Activated T-cell treated with anti-CD3 and anti-CD28 coated beads for 4 hours (primary cell): ENCODE data around the gene UNC5C.

ENCODE experiments used
- DNase-seq: peaks from one replicate; pipeline ENCODE4 v3.0.0-alpha.2; 2020

Gene UNC5C

GRCh38 chr4:95317085-95317793, 231.5 kb downstream of the UNC5C start:
- DNase-seq: no peak

- no peak for DNase-seq
Measured at GRCh38 chr4:95314573-95314972, 234.2 kb downstream of the UNC5C start.

GRCh38 chr4:95304898-95305297, 243.9 kb downstream of the UNC5C start:
- DNase-seq: no peak

- no peak for DNase-seq
Measured at GRCh38 chr4:95300304-95300703, 248.5 kb downstream of the UNC5C start.

DNA sequence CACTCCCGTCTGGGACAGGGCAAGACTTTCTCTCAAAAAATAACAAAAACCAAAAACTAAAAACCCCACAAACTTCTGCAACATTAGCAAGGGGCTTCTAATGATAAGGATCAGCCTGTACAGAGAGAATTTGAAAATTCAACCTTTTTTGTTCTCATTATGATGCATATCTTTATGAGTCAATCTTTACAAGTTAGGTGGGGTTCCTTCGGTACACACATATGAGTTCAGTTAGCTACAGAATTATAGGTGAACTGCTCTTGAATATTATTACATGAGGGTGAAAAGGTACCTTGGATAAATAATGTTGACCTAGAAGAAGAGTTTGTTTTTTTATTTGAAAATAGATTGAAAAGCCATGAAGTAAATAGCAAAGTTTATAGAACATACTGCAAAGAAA, 252.7 kb downstream of the UNC5C start:
- no peak for DNase-seq

- DNase-seq: no peak
Measured at GRCh38 chr4:95295157-95295556, 253.6 kb downstream of the UNC5C start.

- no peak for DNase-seq
Measured at GRCh38 chr4:95294321-95294720, 254.5 kb downstream of the UNC5C start.

- DNase-seq: no peak
Measured at GRCh38 chr4:95293014-95293413, 255.8 kb downstream of the UNC5C start.

GRCh38 chr4:95290702-95291101, 258.1 kb downstream of the UNC5C start:
- no peak for DNase-seq

DNA sequence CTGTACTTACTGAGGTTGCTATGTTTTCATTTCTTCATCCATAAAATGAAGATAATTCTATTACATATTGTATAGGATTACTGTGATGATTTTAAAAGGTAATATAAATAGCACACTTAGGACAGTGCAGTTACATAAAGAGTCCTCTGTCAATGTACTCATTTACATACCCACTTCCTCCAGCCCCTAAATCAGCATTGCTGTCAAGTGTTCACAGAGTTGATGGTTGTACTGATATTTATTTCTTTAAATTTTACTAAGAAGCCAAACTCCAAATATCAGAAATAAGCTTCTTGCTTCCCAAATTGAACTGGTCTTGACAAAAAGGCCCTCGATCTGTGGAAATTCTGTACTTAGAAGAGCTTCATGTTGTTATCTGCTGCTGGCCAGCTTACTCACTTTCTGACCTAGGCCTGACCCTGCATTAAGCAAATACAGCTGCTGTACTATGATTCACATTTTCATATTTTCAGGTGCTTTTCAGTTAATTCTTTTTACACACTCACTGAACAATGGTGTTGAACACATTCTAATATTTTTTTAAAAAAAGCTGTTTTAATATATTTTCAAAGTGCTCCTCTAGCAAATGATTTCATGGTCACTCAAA, 259.6 kb downstream of the UNC5C start:
- DNase-seq: no peak

GRCh38 chr4:95288552-95288951, 260.2 kb downstream of the UNC5C start:
- no peak for DNase-seq

- DNase-seq: no peak
Measured at GRCh38 chr4:95285797-95286196, 263.0 kb downstream of the UNC5C start.

DNA sequence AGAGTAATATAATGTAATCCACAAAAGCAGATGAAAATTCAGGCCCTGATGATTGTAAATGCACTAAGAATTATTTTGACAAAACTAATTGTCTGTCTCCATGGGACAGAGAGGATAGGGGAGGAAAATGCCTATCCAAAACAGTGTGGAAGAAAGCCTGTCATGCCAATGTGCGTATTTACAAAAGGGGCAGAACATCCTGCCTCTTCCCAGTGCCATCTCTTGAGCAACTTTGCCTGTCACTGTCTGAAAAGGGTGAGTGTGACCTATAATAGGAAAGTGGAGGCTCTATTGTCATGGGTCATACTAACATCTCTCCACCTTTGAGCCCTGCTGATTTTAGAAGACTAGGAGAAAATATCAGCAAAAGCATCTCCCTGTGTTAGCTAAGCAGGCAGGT, 264.1 kb downstream of the UNC5C start:
- no peak for DNase-seq

DNA sequence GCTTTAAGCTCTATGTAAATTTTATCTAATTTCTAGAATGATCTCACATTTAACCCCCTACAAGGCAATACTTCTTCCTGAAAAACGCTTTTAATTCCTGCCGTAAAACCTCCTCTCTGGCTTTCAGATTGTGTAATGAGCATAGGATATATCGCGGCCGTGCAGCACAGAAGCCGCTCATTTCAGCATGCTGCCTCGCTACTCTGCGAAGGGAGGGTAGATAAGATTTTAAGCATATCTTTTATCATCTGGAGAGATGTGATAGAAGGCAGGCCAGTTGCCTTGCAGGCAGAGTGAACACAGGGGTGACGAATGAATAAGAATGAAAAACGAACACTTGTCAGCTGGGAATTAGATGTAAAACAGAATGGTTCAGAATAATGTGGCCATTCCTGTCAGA, 265.5 kb downstream of the UNC5C start:
- DNase-seq: no peak

DNA sequence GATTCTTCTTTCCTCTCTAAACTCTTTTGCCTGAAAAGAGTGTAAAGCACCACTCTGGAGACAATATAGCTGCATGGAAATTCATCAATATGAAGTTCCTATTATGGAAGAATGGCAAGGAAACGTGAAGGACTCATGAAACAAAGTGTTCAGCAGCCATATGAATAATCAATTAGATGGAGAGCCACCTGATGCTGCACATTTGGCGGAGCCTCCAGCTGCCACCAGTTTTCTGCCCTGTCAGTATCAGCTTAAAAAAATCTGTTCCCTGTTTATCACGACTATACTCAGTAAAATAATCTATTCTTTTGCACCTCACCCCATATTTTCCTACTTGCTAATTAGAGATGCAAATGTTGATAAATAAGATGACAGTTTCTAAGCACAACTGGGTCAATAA, 276.0 kb downstream of the UNC5C start:
- no peak for DNase-seq

DNA sequence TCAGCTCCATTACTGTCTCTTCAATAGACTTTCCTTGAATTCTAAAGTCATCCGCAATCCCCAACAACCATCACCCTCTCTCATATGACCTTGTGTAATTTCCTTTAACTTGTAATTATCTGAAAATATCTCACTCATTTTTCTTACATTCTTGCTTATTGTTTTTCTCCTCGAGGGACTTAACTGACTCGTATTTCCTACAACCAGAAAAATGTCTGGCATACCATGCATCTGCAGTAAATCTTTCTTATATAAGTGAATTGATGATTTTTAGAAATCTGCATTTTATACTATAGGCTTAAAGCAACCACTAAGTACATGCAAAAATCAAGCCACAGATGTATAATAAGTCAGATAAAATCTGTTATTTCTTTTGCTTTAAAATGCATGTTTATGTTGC, 276.7 kb downstream of the UNC5C start:
- no peak for DNase-seq

DNA sequence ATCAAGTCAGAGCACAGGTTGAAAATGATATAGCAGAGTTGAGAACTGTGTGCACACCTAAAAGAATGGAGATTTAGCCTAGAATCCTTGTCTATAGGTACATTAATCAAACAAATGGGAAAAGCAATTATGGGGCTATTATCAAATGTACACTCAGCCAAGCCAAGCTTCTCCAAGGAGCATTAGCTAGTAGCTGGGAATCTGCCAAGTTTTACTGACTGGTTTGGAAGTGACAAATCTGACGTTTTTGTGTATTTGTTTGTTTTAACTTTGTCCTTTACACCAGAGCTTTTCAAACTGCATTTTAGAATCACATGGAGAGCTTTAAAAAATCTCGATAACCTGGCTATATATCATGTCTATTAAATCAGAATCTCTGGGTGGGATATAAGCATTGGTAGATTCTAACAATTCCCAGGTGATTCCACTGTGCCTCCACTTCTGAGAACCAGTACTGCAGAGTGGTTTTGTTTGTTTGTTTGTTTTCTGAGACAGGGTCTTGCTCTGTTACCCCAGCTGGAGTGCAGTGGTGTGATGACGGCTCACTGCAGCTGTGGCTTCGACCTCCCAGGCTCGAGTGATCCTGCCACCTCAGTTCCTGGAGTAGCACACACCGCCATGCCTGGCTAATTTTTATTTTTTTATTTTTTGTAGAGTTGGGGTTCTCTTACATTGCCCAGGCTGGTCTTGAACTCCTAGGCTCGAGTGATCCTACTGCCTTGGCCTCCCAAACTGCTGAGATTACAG, 279.8 kb downstream of the UNC5C start:
- no peak for DNase-seq

GRCh38 chr4:95267081-95267480, 281.7 kb downstream of the UNC5C start:
- no peak for DNase-seq

- DNase-seq: no peak
Measured at GRCh38 chr4:95265814-95266740, 282.7 kb downstream of the UNC5C start.

- no peak for DNase-seq
Measured at GRCh38 chr4:95264843-95265242, 283.9 kb downstream of the UNC5C start.

- DNase-seq: no peak
Measured at GRCh38 chr4:95263960-95264359, 284.8 kb downstream of the UNC5C start.

DNA sequence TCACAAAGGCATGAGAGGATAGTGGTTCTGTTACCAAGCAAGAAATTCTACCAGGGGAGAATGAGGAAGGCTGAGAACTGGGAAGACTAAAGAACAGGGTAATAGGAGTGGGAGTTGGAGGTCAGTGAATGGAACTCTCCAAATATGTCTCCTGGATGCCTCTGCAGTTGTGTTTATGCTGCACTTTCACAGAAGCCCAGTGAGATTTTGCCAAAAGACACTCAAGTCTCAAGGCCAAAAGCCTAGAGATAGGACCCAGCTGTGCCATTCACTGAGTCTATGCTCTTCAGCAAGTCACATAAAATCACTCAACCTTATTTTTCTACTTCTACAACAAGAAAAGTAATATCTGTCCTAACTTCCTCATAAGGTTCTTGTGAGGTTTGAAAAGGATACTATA, 285.4 kb downstream of the UNC5C start:
- DNase-seq: no peak
